HepG2 (cell line): Measurements from ENCODE around the gene SAP25. TPM values are rescaled to one million over a fixed set of nuclear protein-coding genes. Genes with fewer than 3 reads are reported as not detected.
A peak's percentile ranks its signal among the peaks of the same experiment; 100 is the strongest.
"Not testable (repeated sequence)": the region's sequence is repeated elsewhere in the genome, so short reads cannot be mapped to it uniquely, and the experiment has no call there.

Experiments used
- ATAC-seq: fragments of 200-7000 bp; cut with Tn5 transposase; 3 replicates; pipeline ENCODE4 v1.9.1; 2020; ENCODE audit warnings: mild to moderate bottlenecking, moderate library complexity
- BruUV-seq: library from RNA; stranded (reverse); fragments of 400-500 nt; replicated peaks from 2 replicates; lab custom pipeline; 2021; lab: Mats Ljungman, UMichigan
- CTCF ChIA-PET: fragments of 300-600 bp; formaldehyde crosslinking; extraction: SDS; loops from one replicate; lab custom pipeline; 2021; ENCODE audit warnings: low total read pairs, inconsistent platforms, low intra/inter-chr PET ratio; lab: Yijun Ruan, JAX
- POLR2A ChIA-PET: fragments of 350-600 bp; sonication (Branson Sonifier 250); formaldehyde crosslinking; loops from one replicate; lab custom pipeline; 2020; ENCODE audit warnings: antibody characterized with exemption, inconsistent platforms; lab: Yijun Ruan, JAX
- DNase-seq: peaks from one replicate; pipeline ENCODE4 v3.0.0-alpha.2; 2015; ENCODE audit warnings: low spot score
- FAIRE-seq: peaks from 3 replicates; lab custom pipeline; 2011; peaks lifted over from hg19 to GRCh38; lab: Jason Lieb, UNC
- H2AFZ ChIP-seq: one replicate; pipeline ENCODE4 v1.6.1; 2011; ENCODE audit warnings: low read length, inconsistent platforms
- H3K27ac ChIP-seq: fragments of 300-600 bp; 3 replicates; pipeline ENCODE4 v1.8.0; 2011; ENCODE audit warnings: mixed run types, mild to moderate bottlenecking, mixed read lengths, low read length, inconsistent platforms; ENCODE audit not compliant: insufficient read depth; ENCODE audit errors: extremely low read length
- H3K27me3 ChIP-seq, 2 experiments: fragments of 200-600 bp in 1 of 2; 2 replicates in 1 of 2; 3 replicates in 1 of 2; pipeline versions ENCODE4 v1.6.0 to v1.8.0; 2011; ENCODE audit warnings: low read length in 2 of 2, mild to moderate bottlenecking in 2 of 2, moderate library complexity in 2 of 2, inconsistent platforms in 1 of 2; ENCODE audit not compliant: insufficient read depth in 2 of 2, control insufficient read depth in 1 of 2
- H3K36me3 ChIP-seq, 2 experiments: fragments of 200-600 bp in 1 of 2; replicated peaks in 1 of 2; 2 replicates in 1 of 2; 3 replicates in 1 of 2; pipeline versions ENCODE4 v1.5.1 to v1.8.0; 2011; ENCODE audit warnings: low read length in 2 of 2, inconsistent platforms in 1 of 2; ENCODE audit not compliant: insufficient read depth in 2 of 2, control insufficient read depth in 1 of 2
- H3K4me1 ChIP-seq: 2 replicates; pipeline ENCODE4 v1.5.1; 2012; ENCODE audit warnings: low read length, inconsistent platforms; ENCODE audit not compliant: insufficient read depth
- H3K4me2 ChIP-seq: 2 replicates; pipeline ENCODE4 v1.6.0; 2011; ENCODE audit warnings: low read depth, low read length, inconsistent platforms
- H3K4me3 ChIP-seq, 3 experiments: fragments of 200-600 bp in 1 of 3; sonication (generic), shearing (Covaris generic) in 1 of 3; replicated peaks in 1 of 3; 2 replicates each; pipeline ENCODE4 v1.5.1; 2011 to 2016; ENCODE audit warnings: low read length in 3 of 3, inconsistent platforms in 2 of 3, low read depth in 2 of 3, mild to moderate bottlenecking in 2 of 3, control low read depth in 1 of 3, mixed read lengths in 1 of 3; ENCODE audit not compliant: insufficient read depth in 1 of 3
- H3K79me2 ChIP-seq: one replicate; pipeline ENCODE4 v1.6.1; 2011; ENCODE audit warnings: low read length, inconsistent platforms; ENCODE audit not compliant: insufficient read depth
- H3K9ac ChIP-seq: 2 replicates; pipeline ENCODE4 v1.6.0; 2011; ENCODE audit warnings: mild to moderate bottlenecking, low read depth, low read length, inconsistent platforms; ENCODE audit not compliant: insufficient read depth
- H3K9me3 ChIP-seq: 2 replicates; pipeline ENCODE4 v1.5.1; 2012; ENCODE audit warnings: mild to moderate bottlenecking, low read length
- H4K20me1 ChIP-seq: 2 replicates; pipeline ENCODE4 v1.6.0; 2011; ENCODE audit warnings: inconsistent platforms, mild to moderate bottlenecking, low read length, moderate library complexity; ENCODE audit not compliant: insufficient read depth
- MED8 ChIP-seq: sonication (generic); formaldehyde crosslinking; IDR thresholded peaks from 2 replicates; pipeline ENCODE4 v1.8.1; 2023; ENCODE audit warnings: mild to moderate bottlenecking, missing genetic modification reagents; ENCODE audit not compliant: insufficient replicate concordance
- MLLT10 ChIP-seq: sonication (generic); formaldehyde crosslinking; IDR thresholded peaks from 2 replicates; pipeline ENCODE4 v1.4.0; 2020; ENCODE audit warnings: missing genetic modification reagents
- MTA3 ChIP-seq: sonication (generic); formaldehyde crosslinking; IDR thresholded peaks from 2 replicates; pipeline ENCODE4 v1.4.0; 2020; ENCODE audit warnings: missing genetic modification reagents
- PCBP2 ChIP-seq: fragments of 200-400 bp; formaldehyde crosslinking; optimal IDR thresholded peaks from 2 replicates; pipeline ENCODE3; 2018; ENCODE audit warnings: low read length, low read depth; ENCODE audit not compliant: poor library complexity, severe bottlenecking
- RARA ChIP-seq: IDR thresholded peaks from 2 replicates; pipeline ENCODE4 v1.6.1; 2016; ENCODE audit warnings: missing genetic modification reagents, missing compliant biosample characterization
- THAP11 ChIP-seq: IDR thresholded peaks from 2 replicates; pipeline ENCODE4 v1.6.1; 2016; ENCODE audit warnings: missing biosample characterization, missing genetic modification reagents
- TOE1 ChIP-seq: sonication (generic); formaldehyde crosslinking; IDR thresholded peaks from 2 replicates; pipeline ENCODE4 v1.4.0; 2020; ENCODE audit warnings: mild to moderate bottlenecking, missing genetic modification reagents
- TP53 ChIP-seq: sonication (generic); formaldehyde crosslinking; conservative IDR thresholded peaks from 2 replicates; pipeline ENCODE4 v1.4.0; 2020; ENCODE audit warnings: missing genetic modification reagents
- ZBED4 ChIP-seq: sonication (generic); formaldehyde crosslinking; IDR thresholded peaks from 2 replicates; pipeline ENCODE4 v1.4.0; 2020; ENCODE audit warnings: missing genetic modification reagents, borderline replicate concordance
- ZFP90 ChIP-seq: sonication (generic); formaldehyde crosslinking; IDR thresholded peaks from 2 replicates; pipeline ENCODE4 v1.8.0; 2022; ENCODE audit warnings: missing genetic modification reagents, mild to moderate bottlenecking, inconsistent platforms, borderline replicate concordance
- ZNF232 ChIP-seq: sonication (generic); formaldehyde crosslinking; IDR thresholded peaks from 2 replicates; pipeline ENCODE4 v1.4.0; 2020; ENCODE audit warnings: missing genetic modification reagents, borderline replicate concordance
- WGBS: methylation state at CpG from one replicate; pipeline ENCODE4 v1.1.6; 2017; ENCODE audit warnings: low lambda C conversion rate; 5-methylcytosine and 5-hydroxymethylcytosine counted together
- in situ Hi-C: cut with HindIII; loops from 2 replicates; pipeline ENCODE4 v1.10.0; 2017; ENCODE audit warnings: low pct_unique_long_range_greater_than_20kb; ENCODE audit not compliant: extremely low pct_ligation_motif_present
- intact Hi-C: fragments of 100-400 bp; cut with micrococcal nuclease; formaldehyde crosslinking; loops from one replicate; pipeline ENCODE4 v1.10.0; 2022; ENCODE audit not compliant: unreplicated experiment
- polyA plus RNA-seq, 8 experiments: library from polyadenylated mRNA; depleted of rRNA in 3 of 8; stranded (reverse) in 7 of 8; unstranded in 1 of 8; fragments of >200 nt; fragmentation: Illumina TruSeq in 4 of 8; extraction: Trizol in 4 of 8; gene quantifications; 2 replicates each; pipeline versions ENCODE4 v1.2.1 to v1.2.3, GENCODE V29; 2011 to 2016; ENCODE audit warnings: low read depth in 4 of 8, missing spikeins in 1 of 8, mixed read lengths in 1 of 8; ENCODE audit not compliant: insufficient read depth in 1 of 8
- total RNA-seq, 5 experiments: library from RNA; depleted of rRNA; stranded (reverse); fragments of >200 nt; fragmentation: Illumina TruSeq; extraction: Trizol; gene quantifications; 2 replicates each; pipeline ENCODE4 v1.2.3, GENCODE V29; 2016; ENCODE audit warnings: low read depth in 1 of 5

The SAP25 gene
- total and polyA plus RNA-seq, 2 of the 13 experiments (the other 11 are each of a cell fraction or from before 2014, with no cell fraction given), result 0.15 to 0.20 TPM

- no peak for TF ChIP-seq ZBED4 (CRISPR knock-in tag)
- peak; percentile 1 for TF ChIP-seq MED8
- 0 out of 2 replicates have a peak, but pooled peaks have one; percentile 5 for TF ChIP-seq ZFP90
- TF ChIP-seq TOE1 (CRISPR knock-in tag), result no peak
- TF ChIP-seq THAP11 (CRISPR knock-in tag), result no peak
- TF ChIP-seq MLLT10 (CRISPR knock-in tag), result no peak
- no peak for TF ChIP-seq RARA (CRISPR knock-in tag)
- TF ChIP-seq PCBP2, result no peak
- TF ChIP-seq MTA3 (CRISPR knock-in tag), result no peak
- 0 out of 2 replicates have a peak, but pooled peaks have one; percentile 28 for TF ChIP-seq TP53 (CRISPR knock-in tag)
- 0 out of 2 replicates have a peak, but pooled peaks have one; percentile 44 for TF ChIP-seq ZNF232 (CRISPR knock-in tag)
These were observed 35.4 kb downstream of the SAP25 start (continued) for GRCh38 chr7:100538348-100538653.

- ATAC-seq, H3K9me3 ChIP-seq, H3K9ac ChIP-seq, H2AFZ ChIP-seq, BruUV-seq, intact Hi-C loops, H3K4me3 ChIP-seq, FAIRE-seq, POLR2A ChIA-PET, H4K20me1 ChIP-seq, CTCF ChIA-PET, H3K27me3 ChIP-seq, in situ Hi-C loops, H3K27ac ChIP-seq, DNase-seq, H3K4me2 ChIP-seq, H3K36me3 ChIP-seq: not testable (repeated sequence)
- Histone ChIP-seq H3K79me2 (peaks cover 21% of the 10 kb centered on the region), H3K4me1 (peaks cover 54% of the 10 kb centered on the region)
- WGBS, result 94% methylated on average over 2 of the region's 2 CpGs
These were observed 37.0 kb downstream of the SAP25 start for GRCh38 chr7:100536695-100537094.

GRCh38 chr7:100535982-100536381 is 37.7 kb downstream of the SAP25 start:
- 97% methylated on average over 9 of the region's 9 CpGs for WGBS
- Histone ChIP-seq H3K79me2 (peaks cover 14% of the 10 kb centered on the region), H3K4me1 (peaks cover 47% of the 10 kb centered on the region)
- H3K36me3 ChIP-seq, DNase-seq, CTCF ChIA-PET, BruUV-seq, H3K4me2 ChIP-seq, FAIRE-seq, H4K20me1 ChIP-seq, H3K27me3 ChIP-seq, intact Hi-C loops, H2AFZ ChIP-seq, H3K9ac ChIP-seq, in situ Hi-C loops, H3K9me3 ChIP-seq, H3K4me3 ChIP-seq, ATAC-seq, H3K27ac ChIP-seq, POLR2A ChIA-PET: not testable (repeated sequence)
